ENCODE measurements around the gene REPS2.

Gene REPS2

DNA sequence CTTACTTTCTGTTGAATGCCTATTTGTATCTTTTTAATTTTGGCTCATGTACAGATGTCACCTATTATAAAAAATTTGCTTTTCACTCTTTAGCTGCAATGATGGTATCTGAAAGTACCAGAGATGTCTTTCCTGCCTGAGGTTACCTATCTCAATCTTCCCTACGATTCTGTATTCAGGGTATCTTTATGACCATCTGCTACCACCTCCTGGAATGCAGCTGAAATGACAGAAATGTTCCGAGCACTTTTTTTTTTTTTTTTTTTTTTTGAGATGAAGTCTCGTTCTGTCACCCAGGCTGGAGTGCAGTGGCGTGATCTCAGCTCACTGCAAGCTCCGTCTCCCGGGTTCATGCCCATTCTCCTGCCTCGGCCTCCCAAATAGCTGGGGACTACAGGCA lies 136.4 kb downstream of the REPS2 start:
- DNase-seq (ENCODE audit: low spot score): peak; percentile 38

DNA sequence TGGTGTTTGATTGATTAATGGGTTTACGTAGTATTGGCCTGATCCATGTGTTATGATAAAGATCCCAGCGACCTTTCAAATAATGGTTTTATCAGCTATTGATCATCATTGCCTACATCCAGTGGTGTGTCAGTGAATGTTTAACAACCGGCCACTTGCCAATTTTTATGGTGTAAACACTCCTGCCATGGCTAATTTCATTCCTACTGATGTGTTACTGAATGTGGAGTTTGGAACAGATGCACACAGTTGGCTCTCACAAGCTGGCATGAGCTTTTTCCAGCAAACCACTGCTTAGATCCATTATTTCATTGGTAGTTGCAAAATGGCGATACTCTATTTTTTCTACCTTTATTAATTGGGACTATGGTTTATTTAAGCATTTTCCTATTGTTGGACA lies 139.9 kb downstream of the REPS2 start:
- DNase-seq (ENCODE audit: low spot score): no peak

DNA sequence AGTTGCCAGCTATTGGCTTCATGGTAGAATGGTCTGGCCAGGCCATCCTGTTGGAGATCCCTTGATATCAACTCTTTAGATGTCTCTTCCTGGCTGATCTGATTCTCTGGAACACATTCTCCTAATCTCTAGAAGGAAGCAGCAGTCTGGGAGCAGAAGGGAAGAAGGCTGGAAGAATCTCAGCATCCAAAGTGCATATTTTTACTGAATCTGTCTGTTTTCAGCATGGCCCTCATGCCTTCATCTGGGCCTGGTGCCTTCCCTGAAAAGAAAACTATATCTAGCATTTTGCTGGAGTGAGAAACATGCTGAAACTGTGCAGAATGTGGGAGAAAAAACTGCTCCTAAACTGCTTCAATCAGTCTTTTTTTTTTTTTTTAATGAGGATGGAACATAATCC lies 148.7 kb downstream of the REPS2 start:
- DNase-seq (ENCODE audit: low spot score): no peak

DNA sequence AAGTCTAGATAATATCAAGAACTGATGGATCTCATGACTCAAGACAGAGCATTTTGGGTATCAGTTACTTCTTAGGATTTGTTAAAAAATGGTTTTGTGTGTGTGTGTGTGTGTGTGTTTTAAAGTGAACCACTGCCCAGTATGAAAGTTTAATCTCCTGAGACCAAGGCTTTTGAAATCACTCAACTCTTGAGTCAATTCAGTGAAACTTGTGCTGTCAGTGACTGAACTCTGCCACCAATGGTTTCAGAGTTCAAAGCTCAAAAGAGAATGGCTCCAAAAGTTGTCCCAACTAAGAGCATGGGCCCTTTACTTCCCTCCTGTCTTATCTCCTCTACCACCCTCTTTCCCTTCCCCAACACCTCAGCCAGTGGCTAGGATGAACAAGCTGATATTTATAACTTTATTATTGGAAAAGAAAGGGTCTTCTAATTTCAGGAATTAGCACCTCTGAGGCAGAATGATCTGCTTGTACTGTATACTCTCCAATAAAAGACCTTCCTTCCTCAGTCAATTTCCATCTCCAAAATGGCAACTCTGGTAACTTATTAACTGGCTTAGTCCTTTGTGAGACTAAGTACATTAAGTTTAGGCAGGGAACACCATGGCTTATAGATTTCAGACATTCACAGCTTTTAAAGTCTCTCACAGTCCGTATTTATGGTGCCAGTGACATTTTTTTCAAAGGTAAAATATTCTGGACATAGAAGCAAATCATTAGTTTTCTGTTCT lies 152.2 kb downstream of the REPS2 start:
- DNase-seq (ENCODE audit: low spot score): no peak

DNA sequence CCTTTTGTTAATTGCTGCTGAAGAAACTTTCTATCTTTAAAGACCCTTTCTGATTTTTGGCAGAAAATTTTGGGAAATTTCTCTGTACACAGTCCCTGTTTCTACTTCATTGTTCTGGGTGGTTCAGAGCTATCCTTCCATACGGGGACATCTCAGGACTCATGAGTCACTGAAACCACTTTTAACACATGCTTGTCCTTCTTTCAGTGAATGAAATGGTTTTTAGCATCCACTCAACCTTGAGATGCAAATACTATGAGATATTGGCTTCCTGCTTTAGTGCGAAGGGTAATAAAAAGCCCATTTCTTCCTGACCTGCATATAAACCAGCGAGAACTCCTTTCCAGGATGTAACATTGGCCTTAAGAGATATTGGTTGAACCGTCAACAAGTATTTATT lies 158.0 kb downstream of the REPS2 start:
- no peak for DNase-seq (ENCODE audit: low spot score)

DNA sequence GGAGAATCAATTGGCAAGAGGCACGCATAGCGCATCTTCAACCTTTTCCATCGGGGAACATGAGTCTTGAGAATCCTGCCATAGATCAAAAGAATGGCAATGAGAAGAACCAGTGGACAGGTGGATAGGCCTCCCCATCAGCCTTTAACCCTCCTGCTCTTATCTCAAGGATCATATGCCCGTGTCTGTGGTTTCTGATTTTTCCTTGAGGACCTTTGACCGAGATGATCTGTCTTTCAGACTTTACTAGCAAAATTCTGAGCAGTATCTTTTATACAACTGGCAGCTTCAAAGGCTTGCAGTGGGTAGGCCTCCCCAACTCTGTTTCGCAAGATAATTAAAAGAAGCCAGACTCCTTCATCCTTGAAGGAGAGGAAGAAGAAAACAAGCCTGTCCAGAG lies 174.4 kb downstream of the REPS2 start:
- no peak for DNase-seq (ENCODE audit: low spot score)

DNA sequence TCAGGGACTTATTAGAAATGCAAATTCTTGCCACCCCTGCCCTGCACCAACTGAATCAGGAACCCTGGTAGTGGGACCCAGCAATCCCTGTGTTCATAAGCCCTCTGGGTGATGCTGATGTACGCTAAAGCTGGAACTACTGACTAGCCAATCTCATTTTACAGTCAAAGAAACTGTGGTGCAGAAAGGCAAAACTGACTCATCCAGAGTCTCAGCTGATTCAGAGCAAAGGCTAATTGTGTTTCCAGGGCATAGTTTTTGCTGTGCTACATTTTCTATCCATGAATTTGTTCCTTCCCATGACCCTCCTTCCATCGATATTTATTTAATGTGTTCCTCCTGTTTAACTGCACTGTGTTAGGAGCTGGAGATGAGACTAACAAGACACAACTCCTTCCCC lies 207.5 kb downstream of the REPS2 start:
- DNase-seq (ENCODE audit: low spot score): no peak

DNA sequence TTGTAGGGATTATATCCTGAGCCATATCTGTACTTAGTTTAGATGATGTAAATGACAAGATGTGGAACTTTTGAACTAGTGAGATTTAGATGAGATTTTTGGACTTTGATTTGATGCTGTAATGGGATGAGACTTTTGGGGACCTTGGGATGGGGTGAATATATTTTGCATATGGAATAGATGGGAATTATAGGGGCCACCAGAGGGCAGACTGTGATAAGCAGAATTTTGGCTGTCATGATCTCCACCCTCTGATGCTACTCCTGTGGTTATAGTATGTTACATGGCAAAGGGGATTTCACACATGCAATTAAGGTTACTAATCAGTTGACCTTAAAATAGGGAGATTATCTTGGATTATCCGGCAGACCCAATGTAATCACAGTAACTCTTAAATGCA lies 214.5 kb downstream of the REPS2 start:
- no peak for DNase-seq (ENCODE audit: low spot score)

DNA sequence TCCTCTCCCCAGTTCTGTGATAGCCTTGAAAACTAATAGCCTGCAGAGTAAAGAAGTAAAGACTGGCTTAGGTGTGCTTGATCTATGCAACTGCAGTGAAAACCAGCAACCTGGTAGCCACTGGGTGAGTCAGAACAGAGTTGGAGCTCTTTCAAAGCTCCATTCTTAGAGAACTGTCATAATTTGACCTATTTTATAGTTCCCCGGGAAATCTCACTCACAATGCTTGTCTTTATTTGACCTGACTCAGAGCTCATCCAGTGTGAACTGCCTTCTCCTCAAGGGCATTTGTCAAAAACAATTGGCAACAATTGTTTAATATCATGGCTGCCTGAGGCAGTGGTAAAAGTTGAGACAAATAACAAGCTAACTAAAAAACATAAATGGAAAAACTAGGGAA lies 215.5 kb downstream of the REPS2 start:
- DNase-seq (ENCODE audit: low spot score): no peak

DNA sequence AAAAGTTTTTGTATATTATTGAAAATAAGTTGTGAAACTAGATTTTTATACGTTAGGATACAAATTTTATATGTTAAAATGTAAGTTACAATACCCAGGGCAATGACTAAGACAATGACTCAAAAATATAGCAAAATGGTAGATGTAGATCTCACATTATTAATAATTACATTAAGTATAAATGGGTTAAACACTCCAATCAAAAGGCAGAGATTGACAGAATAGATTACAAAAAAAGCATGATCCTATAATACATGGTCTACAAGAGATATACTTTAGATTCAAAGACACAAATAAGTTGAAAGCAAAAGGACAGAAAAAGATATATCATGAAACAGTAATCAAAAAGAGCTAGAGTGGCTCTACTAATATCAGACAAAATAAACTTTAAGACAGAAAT lies 217.6 kb downstream of the REPS2 start:
- DNase-seq (ENCODE audit: low spot score): no peak

DNA sequence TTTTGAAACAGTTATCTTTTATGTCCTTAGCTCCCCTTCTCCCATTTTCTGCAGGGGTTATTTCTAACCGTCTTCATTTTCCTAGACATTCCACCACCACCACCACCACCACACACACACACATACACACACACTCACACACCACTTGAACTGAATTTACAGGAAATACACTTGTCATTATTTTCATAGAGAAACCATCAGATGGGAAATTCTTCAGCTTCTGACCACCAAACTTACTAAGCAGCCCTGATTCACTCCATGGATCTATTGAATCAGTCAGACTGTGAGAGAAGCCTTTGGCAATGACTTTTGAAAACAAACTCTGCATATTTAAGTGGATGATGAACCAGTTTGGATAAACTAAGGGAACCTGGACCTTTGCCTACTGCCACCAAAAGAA lies 218.5 kb downstream of the REPS2 start:
- DNase-seq (ENCODE audit: low spot score): no peak

DNA sequence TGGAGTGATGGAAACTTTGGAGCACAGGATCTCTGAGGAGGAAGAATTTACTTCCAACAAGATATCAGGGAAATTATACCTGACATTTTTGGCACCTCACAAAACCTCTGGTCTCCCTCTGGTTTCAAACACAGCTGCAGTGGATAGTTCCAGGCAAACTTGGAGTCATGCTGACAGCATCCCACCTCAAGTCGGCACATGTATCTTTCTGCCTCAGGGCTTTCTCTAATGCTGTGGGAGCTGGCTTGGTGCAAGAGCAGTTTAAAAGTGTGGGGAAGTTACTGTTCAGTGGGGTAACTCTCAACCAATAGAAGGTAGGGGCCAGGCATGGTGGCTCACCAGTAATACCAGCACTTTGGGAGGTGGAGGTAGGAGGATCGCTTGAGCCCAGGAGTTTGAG lies 221.5 kb downstream of the REPS2 start:
- no peak for DNase-seq (ENCODE audit: low spot score)

DNA sequence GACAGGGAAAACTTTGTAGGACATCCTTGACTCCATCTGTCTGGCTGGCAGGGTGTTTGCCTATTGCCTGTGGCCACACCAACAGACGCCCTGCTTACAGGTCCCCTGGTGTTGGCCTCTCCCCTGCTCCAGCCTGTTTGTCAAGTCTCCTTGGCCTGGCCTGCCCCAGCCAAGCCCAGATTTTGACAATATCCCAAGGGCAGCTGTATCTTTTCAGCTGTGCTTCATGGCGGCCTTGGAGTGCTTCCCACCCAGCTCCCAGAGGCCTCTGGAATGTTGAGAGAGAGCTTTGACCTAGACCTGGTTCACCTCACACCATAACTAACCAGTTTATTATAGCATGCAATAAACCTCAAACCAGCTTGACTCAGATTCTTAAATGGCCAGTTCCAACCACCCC lies 224.5 kb downstream of the REPS2 start:
- DNase-seq (ENCODE audit: low spot score): no peak

DNA sequence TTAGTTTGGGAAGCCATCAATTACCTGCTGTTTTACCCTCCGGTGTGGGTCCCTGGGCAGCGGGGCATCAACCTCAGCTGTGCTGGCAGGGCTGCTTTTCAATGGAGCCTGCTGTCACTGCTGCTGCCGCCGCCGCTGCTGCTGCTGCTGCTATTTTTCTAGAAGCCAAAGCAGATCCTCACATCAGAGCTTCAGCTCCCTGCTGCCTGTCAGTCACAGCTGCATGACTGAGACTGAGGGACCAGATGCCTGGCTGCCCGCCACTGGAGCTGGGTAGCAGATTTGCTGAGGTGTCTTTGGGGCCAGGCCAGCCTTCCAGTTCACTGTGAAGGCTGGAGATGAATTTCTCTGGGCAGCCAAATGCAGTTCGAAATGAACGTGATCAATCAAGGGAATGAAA lies 228.2 kb downstream of the REPS2 start:
- no peak for DNase-seq (ENCODE audit: low spot score)

DNA sequence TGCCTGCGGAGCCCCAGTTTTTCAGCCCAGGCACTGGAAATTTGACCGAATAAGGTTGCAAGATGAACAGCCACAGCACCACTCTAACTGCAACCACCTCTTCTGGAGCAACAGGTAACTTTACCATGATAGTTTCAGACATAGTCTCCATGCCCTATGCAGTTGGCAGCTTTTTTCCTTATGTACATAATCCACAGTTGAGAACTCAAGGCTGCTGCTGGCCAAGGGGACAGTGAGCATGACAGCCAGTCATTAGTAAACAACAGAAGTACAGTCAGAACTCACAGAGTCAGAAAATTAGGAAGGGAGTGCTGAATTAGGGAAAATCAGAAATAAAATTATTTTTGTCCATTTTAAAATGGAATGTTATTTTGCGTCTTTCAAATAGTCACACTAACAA lies 235.9 kb downstream of the REPS2 start:
- DNase-seq (ENCODE audit: low spot score): no peak

DNA sequence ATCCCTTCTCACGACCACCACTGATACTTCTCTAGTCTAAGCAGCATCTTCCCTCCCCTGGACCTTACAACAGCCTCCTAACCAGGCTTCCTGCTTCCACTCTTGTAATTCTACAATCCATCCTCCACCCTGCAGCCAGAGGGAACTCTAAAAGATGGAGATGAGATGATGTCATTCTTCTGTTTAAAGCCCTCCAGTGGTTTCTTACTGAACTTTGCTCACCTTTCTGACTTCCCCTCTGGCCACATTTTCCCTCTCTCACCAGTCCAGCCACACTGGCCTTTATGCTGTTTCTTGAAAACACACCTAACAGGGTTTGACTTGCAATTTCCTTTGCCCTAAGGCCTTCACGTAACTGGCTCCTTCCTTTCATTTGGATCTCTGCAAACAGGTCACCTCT lies 237.1 kb downstream of the REPS2 start:
- no peak for DNase-seq (ENCODE audit: low spot score)

DNA sequence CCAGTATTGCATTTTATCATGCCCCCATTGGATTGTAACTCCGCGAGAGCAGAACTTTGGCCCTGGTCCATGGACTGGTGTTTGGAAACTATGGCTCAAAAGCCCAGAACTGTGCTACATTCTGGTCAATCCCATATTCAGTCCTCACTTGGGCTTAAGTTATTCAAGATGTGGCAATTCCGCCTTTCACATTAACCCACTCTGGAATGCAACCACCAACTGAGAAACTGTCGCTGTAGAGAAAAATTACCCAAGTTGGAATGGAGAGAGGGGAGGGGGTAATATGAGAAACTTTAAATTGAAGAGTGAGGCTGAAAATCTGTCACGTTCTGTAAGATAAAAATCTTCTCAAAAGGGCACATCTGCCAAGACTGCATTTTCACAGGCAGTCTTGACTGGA lies 239.0 kb downstream of the REPS2 start:
- no peak for DNase-seq (ENCODE audit: low spot score)

DNA sequence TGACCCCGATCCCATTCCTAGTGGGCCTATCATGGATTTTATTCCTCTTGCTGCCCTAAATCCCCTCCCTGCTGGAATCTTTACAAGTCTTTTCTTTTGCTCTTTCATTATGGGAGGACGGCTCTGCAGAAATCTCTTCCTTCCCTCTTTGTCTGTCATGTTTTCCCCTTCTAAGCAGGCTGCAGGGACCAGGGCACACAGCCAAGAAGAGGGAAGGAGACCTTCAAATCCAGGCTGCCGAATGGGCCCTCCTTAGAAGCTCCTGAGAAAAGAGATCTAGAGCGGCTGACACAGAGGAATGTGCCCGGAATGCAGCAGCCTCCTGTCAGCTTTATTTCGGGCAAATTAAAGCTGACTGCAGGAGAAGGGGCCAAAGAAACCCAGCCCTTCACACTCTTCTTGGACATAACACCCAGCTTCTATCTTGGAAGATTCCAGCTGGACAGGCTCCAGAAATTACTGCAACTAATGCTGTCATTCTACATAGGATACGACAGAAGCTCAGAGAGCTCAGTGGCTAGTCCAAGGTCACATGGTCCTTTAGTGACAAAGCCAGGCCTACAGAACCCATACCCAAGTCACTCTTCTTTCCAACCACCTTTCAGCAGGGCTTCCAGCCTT lies 240.8 kb downstream of the REPS2 start:
- DNase-seq (ENCODE audit: low spot score): no peak

DNA sequence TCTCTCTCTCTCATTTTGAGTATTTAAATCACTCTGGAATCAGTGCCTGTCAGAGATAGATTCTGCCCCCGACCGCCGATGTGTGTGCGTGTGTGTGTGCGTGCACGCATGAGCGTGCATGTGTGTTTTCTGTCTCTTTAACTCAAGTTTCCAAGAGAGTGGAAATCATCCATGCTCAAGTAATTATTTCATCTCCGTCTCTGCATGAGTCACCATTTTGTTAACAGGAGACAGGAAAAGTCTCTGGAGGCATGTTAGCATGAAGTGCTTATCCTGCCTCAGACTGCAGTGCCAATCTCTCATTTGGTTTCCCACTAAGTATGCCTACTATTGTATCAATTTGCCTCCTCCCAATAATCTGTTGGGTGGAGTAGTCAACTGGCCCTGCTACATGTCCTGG lies 245.6 kb downstream of the REPS2 start:
- no peak for DNase-seq (ENCODE audit: low spot score)

Measured in RKO (cell line).